Adipocyte (in vitro differentiated cells): ENCODE results near the gene ATXN7L1.
A peak's percentile ranks its signal among the peaks of the same experiment; 100 is the strongest.

Source experiments
- DNase-seq: peaks from one replicate; pipeline ENCODE4 v3.0.0-alpha.2; 2015; ENCODE audit warnings: low read depth
- H3K27me3 ChIP-seq: replicated peaks from 2 replicates; pipeline ENCODE4 v1.7.0; 2013; ENCODE audit warnings: mild to moderate bottlenecking, low read length, moderate library complexity; ENCODE audit not compliant: control insufficient read depth, insufficient read depth
- H3K36me3 ChIP-seq: 2 replicates; pipeline ENCODE4 v1.7.0; 2013; ENCODE audit warnings: low read length, mild to moderate bottlenecking, moderate library complexity; ENCODE audit not compliant: control insufficient read depth, insufficient read depth, severe bottlenecking
- H3K4me1 ChIP-seq: 2 replicates; pipeline ENCODE4 v1.7.0; 2013; ENCODE audit warnings: mild to moderate bottlenecking, low read length, moderate library complexity; ENCODE audit not compliant: control insufficient read depth, insufficient read depth
- H3K4me3 ChIP-seq: 2 replicates; pipeline ENCODE4 v1.7.0; 2013; ENCODE audit warnings: mild to moderate bottlenecking, low read length, moderate library complexity
- H3K9ac ChIP-seq: 2 replicates; pipeline ENCODE4 v1.7.0; 2013; ENCODE audit warnings: mild to moderate bottlenecking, low read length, moderate library complexity
- H3K9me3 ChIP-seq: 2 replicates; pipeline ENCODE4 v1.7.0; 2013; ENCODE audit warnings: mild to moderate bottlenecking, low read length, moderate library complexity; ENCODE audit not compliant: control insufficient read depth

The ATXN7L1 gene

GRCh38 chr7:105876091-105876963 lies at the start of gene ATXN7L1:
Gene ATXN7L1 (minus strand): TSS chr7:105876599. CDS start chr7:105876558, 41 bp downstream.
- no peaks in the 10 kb centered on the region for H3K9me3 ChIP-seq
- H3K4me1 ChIP-seq = peaks cover 32% of the 10 kb centered on the region
- peak; percentile 99 for DNase-seq
- no peaks in the 10 kb centered on the region for H3K27me3 ChIP-seq
- peaks cover 5% of the 10 kb centered on the region for H3K36me3 ChIP-seq
- peak within 1 kb of the TSS; percentile 91 for H3K4me3 ChIP-seq
- peak within 1 kb of the TSS; percentile 99 for H3K9ac ChIP-seq

- Histone ChIP-seq H3K4me3 (no peak overlapping the region), H3K9me3 (peaks cover 11% of the 10 kb centered on the region), H3K36me3 (peaks cover 20% of the 10 kb centered on the region), H3K27me3 (no peaks in the 10 kb centered on the region), H3K4me1 (peaks cover 18% of the 10 kb centered on the region), H3K9ac (no peak overlapping the region)
- DNase-seq = no peak
These were observed 49.7 kb upstream of the ATXN7L1 start for GRCh38 chr7:105926131-105926530.

- peaks cover 18% of the 10 kb centered on the region for H3K4me1 ChIP-seq
- H3K9me3 ChIP-seq = peaks cover 11% of the 10 kb centered on the region
- H3K27me3 ChIP-seq = no peaks in the 10 kb centered on the region
- no peak overlapping the region for H3K9ac ChIP-seq
- peak overlapping the region; percentile 6 for H3K4me3 ChIP-seq
- no peak for DNase-seq
- H3K36me3 ChIP-seq = peaks cover 20% of the 10 kb centered on the region
These were observed 48.5 kb upstream of the ATXN7L1 start for GRCh38 chr7:105924945-105925344.

GRCh38 chr7:105920766-105921165 lies 44.4 kb upstream of the ATXN7L1 start:
- Histone ChIP-seq H3K9ac (no peak overlapping the region), H3K27me3 (no peaks in the 10 kb centered on the region), H3K4me1 (peaks cover 13% of the 10 kb centered on the region), H3K4me3 (no peak overlapping the region), H3K9me3 (peaks cover 11% of the 10 kb centered on the region), H3K36me3 (peaks cover 38% of the 10 kb centered on the region)
- DNase-seq = no peak

GRCh38 chr7:105917659-105918058 lies 41.3 kb upstream of the ATXN7L1 start:
- Histone ChIP-seq H3K4me1 (peaks cover 3% of the 10 kb centered on the region), H3K36me3 (peaks cover 52% of the 10 kb centered on the region), H3K27me3 (no peaks in the 10 kb centered on the region), H3K9me3 (no peaks in the 10 kb centered on the region), H3K4me3 (no peak overlapping the region), H3K9ac (no peak overlapping the region)
- no peak for DNase-seq

GRCh38 chr7:105916603-105917002 lies 40.2 kb upstream of the ATXN7L1 start:
- no peak overlapping the region for H3K4me3 ChIP-seq
- peaks cover 11% of the 10 kb centered on the region for H3K4me1 ChIP-seq
- H3K36me3 ChIP-seq = peaks cover 48% of the 10 kb centered on the region
- no peaks in the 10 kb centered on the region for H3K9me3 ChIP-seq
- peak; percentile 42 for DNase-seq
- no peaks in the 10 kb centered on the region for H3K27me3 ChIP-seq
- no peak overlapping the region for H3K9ac ChIP-seq

GRCh38 chr7:105913947-105914346 lies 37.5 kb upstream of the ATXN7L1 start:
- peaks cover 11% of the 10 kb centered on the region for H3K4me1 ChIP-seq

GRCh38 chr7:105911961-105912575 lies 35.7 kb upstream of the ATXN7L1 start:
- peaks cover 41% of the 10 kb centered on the region for H3K36me3 ChIP-seq
- DNase-seq = no peak
- no peaks in the 10 kb centered on the region for H3K27me3 ChIP-seq
- H3K9me3 ChIP-seq = peaks cover 5% of the 10 kb centered on the region
- no peak overlapping the region for H3K4me3 ChIP-seq
- H3K9ac ChIP-seq = no peak overlapping the region
- H3K4me1 ChIP-seq = peaks cover 11% of the 10 kb centered on the region

More at GRCh38 chr7:105913947-105914346, 37.5 kb upstream of the ATXN7L1 start:
- DNase-seq = no peak
- Histone ChIP-seq H3K27me3 (no peaks in the 10 kb centered on the region), H3K36me3 (peaks cover 46% of the 10 kb centered on the region), H3K4me3 (no peak overlapping the region), H3K9me3 (peaks cover 5% of the 10 kb centered on the region), H3K9ac (no peak overlapping the region)

GRCh38 chr7:105910172-105910571 lies 33.8 kb upstream of the ATXN7L1 start:
- Histone ChIP-seq H3K9me3 (peaks cover 5% of the 10 kb centered on the region), H3K9ac (no peak overlapping the region), H3K4me3 (no peak overlapping the region), H3K27me3 (no peaks in the 10 kb centered on the region), H3K36me3 (peaks cover 31% of the 10 kb centered on the region), H3K4me1 (peaks cover 13% of the 10 kb centered on the region)
- no peak for DNase-seq

GRCh38 chr7:105909742-105910141 lies 33.3 kb upstream of the ATXN7L1 start:
- peaks cover 27% of the 10 kb centered on the region for H3K36me3 ChIP-seq
- H3K4me1 ChIP-seq = peaks cover 13% of the 10 kb centered on the region
- DNase-seq = no peak
- no peak overlapping the region for H3K4me3 ChIP-seq
- H3K9me3 ChIP-seq = peaks cover 5% of the 10 kb centered on the region
- no peak overlapping the region for H3K9ac ChIP-seq
- no peaks in the 10 kb centered on the region for H3K27me3 ChIP-seq

- no peak for DNase-seq
These were observed 30.9 kb upstream of the ATXN7L1 start for GRCh38 chr7:105907129-105907846.

More at GRCh38 chr7:105907129-105907846, 30.9 kb upstream of the ATXN7L1 start:
- Histone ChIP-seq H3K9ac (no peak overlapping the region), H3K36me3 (peaks cover 9% of the 10 kb centered on the region), H3K9me3 (peaks cover 5% of the 10 kb centered on the region), H3K4me1 (peaks cover 12% of the 10 kb centered on the region), H3K27me3 (no peaks in the 10 kb centered on the region), H3K4me3 (no peak overlapping the region)
